Stimulated activated CD8-positive, alpha-beta memory T cell treated with anti-CD3 and anti-CD28 coated beads, Interleukin-7, amount 100 ng/mL, for 48 hours (primary cell): ENCODE results near the gene HOMER3.
"Not testable (repeated sequence)": the region's sequence is repeated elsewhere in the genome, so short reads cannot be mapped to it uniquely, and the experiment has no call there.

Experiments used
- DNase-seq, 2 donors: peaks; one replicate each; pipeline ENCODE4 v3.0.0-alpha.2; 2020; ENCODE audit warnings: low read depth in 1 of 2; ENCODE audit errors: extremely low read depth in 1 of 2

Gene HOMER3

DNA sequence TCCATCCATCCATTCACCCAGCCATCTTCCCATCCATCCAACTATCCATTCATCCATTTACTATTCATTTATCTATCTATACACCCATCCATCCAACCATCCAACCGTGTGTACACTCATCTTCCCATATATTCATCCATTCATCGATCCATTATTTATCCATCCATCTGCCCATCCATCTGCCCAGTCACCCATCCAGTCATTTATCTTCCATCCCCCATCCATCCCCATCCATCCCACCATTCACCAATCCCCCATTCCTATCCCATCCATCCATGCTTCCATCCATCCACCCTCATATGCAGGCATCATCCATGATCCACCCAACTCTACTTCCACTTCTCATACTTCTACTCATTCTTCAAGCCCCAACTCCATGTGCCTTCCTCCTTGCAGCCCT is 14.0 kb upstream of the HOMER3 start:
- DNase-seq, result no peak

DNA sequence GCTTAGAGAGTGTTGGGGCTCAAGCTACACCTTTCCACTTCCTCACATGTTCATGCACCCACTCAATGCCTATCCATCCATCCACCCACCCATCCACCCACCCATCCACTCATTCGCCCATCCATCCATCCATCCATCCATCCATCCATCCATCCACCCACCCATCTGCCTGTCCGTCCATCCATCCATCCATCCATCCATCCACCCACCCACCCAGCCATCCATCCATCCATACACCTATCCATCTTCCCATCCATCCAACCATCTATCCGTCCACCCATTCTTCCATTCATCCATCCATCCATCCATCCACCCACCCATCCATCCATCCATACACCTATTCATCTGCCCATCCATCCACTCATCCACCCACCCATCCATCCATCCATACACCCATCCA is 13.1 kb upstream of the HOMER3 start:
- DNase-seq, result no peak

DNA sequence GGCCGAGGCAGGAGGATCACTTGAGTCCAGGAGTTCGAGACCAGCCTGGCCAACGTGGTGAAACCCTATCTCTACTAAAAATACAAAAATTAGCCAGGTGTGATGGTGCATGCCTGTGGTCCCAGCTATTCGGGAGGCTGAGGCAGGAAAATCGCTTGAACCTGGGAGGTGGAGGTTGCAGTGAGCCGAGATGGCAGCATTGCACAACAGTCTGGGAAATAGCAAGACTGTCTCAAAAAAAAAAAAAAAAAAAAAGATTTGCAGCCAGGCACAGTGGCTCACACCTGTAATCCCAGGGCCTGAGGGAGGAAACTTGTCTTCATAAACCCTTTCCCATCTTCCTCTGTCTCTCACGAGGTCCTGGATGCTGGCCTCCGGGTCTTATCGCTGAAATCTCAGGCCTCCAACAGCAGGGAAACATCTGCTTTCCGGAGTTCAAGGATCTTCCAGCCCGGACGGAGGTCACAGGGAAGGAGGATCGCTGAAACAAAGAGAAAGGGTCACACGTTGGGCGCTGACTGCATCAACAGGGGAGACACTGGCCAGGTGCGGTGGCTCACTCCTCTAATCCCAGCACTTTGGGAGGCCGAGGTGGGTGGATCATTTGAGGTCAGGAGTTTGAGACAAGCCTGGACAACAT is 11.5 kb upstream of the HOMER3 start:
- not testable (repeated sequence) for DNase-seq

DNA sequence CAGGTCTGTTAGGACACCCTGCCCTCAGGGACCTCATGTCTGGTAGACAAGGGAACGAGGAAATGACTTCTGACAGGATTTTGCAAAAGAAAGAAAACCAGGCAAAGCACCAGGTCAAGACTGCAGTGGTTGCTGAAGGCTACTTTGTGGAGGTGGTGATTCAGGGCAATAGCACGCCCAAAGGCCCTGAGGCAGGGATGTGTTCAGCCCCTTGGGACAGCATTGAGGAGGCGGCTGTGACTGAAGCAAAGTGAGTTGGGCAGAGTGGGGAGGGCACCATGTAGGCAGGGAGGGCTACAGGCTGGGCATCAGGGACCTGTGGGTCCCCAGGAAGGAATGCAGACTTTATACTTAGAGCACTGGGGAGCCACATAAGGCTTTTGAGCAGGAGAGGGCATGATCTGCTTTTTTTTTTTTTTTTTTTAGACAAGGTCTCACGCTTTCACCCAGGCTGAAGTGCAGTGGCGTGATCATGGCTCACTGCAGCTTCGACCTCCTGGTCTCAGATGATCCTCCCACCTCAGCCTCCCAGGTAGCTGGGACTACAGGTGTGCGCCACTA is 10.8 kb upstream of the HOMER3 start:
- DNase-seq, result no peak

DNA sequence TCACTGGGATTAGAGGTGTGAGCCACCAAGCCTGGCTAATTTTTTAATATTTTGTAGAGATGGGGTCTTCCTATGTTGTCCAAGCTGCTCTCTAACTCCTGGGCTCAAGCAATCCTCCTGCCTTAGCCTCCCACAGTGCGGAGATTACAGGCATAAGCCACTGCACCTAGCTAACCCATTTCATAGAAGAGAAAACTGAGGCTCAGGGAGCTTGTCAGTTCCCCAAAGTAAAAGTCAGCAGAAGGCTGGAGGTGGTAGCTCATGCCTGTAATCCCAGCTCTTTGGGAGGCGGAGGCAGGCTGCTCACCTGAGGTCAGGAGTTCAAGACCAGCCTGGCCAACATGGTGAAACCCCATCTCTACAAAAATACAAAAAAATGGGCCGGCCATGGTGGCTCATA is 8.8 kb upstream of the HOMER3 start:
- DNase-seq, result no peak

DNA sequence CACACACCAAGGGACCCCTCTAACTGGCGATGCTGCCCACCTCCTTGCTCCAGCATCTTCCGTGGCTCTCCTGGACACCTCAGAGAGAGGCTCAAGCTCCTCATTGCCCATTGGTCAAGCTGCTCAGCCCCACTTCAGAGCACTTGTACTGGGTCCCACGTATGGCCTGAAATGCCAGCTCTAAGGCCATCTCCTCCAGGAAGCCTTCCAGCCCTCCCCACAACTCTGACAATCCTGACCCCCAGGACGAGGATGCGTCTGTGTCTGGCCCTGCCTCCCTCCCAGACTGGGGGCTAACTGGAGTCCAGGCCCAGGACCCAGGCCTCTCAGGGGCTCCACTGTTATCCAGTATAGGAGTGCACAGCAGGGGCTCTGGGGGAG is 7.9 kb upstream of the HOMER3 start:
- DNase-seq, result no peak

DNA sequence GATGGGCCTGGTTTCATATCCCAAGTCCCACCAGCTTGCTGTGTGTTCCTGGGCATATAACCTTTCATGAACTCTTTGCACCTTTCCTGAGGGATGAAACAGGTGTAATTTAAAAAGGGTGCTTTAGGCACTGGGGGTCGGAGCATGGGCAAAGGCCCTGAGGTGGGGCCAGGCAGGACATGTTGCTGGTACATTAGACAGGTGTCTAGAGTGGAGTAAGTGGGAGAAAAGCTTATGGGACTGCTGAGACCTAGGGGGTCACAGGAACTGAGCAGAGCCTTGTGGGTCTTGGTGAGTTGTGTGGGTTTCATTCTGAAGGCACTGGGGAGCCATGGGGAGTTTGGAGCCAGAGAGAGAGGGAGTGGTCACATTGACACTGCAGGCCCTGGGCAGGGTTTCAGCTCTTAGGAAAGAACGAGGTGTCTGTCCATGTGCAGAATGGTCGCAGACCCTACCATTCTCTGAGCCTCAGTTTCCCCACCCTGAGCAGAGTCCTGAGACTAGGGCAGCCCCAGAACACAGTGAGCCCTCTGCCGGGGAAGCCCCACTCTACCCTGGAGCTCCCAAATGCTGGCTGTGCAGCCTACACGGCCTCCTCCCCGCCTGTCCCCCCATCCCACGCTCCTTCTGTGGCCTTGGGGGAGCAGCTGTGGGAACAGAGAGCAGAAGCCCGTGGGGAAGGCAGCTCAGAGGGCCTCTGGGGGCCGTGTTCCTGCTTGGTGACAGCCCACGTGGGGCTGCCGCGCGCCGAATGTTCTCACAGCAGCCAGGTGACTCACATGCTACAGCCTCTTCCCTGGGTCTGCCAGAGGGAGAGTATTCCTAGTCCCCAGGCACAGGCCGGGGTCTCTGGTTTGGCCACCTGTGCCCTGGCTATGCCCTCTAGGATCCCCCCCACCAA is 7.3 kb upstream of the HOMER3 start:
- DNase-seq, result no peak

DNA sequence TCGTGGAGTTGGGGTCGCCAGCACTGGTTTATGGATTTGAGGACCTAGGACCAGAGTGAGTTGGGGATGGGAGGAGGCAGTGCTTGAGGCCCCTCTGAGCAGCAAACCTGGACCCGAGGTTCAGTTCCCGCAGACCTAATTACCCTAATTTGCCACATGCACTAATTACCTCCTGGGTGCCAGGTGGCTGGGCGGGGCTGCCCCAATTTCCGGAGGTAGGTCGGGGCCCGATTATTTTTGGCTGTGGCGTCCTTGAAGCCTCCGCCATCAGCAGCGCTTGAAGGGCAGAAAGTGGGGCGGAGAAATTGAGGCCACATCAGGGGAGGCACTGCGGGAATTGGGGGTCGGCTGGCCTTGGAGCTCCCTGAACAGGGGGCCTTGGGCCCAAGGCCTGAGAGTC is 5.9 kb upstream of the HOMER3 start:
- DNase-seq, result no peak

DNA sequence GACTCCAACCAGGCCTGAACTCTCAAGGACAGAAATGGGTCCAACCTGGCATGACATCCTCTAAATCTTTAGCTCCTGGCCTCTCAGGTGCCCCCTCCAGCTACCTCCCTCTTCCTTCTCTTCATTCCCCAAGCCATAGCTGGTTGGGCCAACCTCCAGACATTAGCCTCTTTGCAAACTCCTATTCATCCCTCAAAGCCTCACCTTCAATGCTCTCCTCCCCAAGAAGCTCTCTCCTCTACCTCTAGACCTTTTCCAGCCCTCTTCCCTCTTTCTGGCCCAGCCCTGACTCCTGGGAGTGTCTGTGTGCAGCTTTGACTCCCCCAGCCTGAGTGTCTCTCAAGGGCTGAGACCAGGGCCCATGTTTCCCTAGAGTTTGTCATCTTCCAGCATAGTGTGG is 5.3 kb upstream of the HOMER3 start:
- DNase-seq, result no peak

DNA sequence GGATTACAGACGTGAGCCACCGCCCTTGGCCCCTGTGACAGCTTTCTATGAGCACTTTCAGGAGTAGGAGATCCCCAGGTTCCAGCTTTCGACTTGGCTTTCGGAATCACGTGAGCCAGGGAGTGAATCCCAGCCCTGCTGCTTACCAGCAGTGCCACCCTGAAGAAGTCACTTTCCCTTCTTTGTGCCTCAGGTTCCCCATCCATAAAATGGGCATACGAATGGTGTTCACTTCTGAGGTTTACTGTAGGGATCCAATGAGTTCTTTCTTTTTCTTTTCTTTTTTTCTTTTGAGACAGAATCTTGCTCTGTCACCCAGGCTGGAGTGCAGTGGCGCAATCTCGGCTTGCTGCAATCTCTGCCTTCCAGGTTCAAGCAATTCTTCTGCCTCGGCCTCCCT is 4.3 kb upstream of the HOMER3 start:
- DNase-seq, result no peak

DNA sequence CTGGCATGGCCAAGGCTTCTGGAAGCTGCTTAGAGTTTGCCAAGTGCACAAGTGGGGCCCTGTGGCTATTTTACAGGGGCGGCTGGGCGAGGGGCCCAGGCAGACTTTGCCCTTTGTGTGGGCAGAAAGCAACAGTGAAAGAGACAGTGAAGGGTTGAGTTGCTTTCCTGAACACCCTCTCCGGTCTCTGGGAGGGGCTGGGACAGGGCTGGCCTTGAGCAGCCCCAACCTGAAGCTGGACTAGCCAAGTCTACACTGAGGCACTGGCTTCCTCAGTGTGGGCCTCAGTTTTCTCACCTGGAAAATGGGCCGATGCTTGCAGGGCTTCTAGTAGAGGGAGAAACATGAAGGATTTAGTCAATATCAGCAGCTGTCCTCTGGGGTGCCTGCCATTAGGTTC is 2.4 kb upstream of the HOMER3 start:
- DNase-seq, result no peak

DNA sequence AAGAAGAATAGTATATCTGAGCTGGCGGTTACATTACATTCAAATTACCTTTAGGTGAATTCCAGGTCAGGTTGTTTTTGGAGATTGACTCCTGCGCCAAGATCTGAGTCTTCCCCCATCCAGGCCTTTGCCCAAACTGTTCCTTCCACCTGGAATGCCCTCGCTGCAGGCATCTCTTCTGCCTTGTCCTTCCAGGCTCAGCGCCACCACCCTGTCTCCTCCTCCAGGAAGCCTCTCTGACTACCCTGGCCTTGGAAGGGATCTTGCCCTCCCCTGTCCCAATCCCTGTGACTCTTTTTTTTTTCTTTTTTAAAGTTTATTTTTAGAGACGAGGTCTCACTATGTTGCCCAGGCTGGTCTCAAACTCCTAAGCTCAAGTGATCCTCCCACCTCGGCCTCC is 1.7 kb upstream of the HOMER3 start:
- DNase-seq, result no peak

DNA sequence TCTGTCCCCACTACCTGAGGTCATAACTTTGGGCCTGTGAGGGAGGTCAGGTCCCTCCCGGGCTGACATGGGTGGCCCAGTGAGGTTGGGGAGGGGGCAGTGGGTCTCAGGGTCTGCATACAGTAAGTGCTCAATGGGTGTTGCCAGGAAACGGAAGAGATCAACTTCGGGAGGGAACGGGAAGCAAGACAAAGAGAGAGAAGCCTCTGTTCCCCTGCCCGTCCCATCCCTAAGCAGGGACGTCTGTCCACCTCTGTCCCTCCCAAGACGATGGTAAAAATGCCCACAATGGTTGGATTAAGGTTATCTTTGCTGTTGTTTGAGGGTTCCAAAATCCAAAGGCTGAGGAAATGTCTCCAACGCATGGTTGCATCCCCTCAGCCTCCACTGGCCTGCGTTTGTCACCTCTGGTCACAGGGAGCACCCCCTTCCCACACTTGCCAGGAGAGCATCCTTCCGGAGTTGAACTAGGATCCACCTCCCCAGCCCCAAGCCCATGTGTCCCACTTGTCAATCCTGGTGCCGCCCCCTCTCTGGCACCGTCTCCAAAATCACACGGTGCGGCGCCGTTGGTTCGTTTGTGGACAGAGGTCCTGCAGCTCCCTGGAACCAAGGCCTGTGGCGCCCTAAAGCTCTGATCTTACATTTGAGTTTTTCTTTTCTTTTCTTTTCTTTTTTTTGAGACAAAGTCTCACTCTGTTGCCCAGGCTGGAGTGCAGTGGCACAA is 774 bp upstream of the HOMER3 start:
- DNase-seq, result no peak

DNA sequence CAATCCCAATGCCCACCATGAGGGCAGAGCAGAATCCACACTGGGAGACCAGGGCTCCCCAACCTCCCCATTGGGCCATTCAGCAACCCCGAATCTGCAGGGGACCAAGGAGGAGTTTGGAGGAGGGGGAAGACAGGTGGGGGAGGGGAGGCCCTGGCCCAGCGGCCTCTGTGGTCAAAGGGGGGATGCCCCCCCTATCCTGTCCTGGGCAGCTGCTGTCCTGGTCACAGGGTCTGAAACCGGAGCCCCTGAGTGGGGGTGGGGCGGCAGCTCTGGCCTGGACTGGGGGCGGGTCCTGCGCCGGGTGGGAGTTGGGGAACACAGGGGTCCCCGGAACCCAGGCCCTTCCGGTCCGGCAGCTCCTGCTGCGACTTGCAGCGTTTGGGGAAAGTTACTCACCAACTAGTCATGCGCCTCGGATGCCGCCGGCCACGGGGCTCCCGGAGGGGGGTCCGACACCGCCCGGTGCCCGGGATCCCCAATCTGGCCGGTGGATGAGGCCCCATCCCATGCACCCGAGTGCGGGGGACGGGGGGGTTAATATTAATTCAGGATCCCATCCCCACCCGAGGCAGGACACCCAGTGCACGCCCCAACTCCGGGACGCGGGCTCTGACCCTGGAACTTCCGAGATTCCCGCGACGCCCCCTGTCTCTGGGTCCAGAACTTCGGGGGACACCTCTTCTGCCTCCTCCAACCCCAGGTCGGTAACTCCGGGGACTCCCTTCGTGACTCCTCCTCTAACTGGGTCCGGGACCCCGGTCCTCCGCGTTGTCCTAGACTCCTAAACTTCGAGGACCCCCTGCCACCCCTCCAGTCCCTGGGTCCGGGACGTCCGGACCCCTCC is 872 bp downstream of the HOMER3 start:
- DNase-seq, result no peak

DNA sequence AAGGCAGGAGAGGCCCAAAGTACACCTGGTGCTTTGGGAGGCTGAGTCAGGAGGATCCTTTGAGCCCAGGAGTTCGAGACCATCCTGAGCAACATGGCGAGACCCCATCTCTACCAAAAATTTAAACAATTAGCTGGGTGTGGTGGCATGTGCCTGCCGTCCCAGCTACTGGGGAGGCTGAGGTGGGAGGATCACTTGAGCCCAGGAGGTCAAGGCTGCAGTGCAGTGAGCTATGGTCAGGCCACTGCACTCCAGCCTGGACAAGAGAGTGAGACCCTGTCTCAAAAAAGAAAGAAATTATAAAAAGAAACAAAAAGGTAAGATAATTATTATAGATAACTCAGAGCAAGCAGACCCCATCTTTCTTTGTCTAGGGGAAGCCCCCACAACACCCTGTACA is 1.9 kb downstream of the HOMER3 start:
- no peak for DNase-seq

DNA sequence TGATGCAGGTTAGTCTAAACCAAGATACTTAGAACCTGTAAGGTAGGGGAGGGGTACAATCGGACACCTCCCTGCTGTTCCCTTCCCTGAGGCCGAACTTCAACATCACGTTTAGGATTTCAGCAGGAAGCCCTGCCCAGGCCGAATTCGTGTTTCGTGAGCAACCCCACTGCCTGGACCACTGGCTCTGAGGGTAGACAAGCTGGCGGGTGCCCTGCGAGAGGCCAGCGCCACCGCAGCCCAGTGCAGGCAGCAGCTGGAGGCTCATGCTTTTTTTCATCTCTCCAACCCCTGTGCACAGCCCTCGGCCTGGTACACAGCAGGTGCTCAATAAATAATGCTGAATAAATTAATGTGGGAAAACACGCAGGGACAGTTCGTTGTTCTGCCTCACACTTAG is 7.7 kb downstream of the HOMER3 start:
- no peak for DNase-seq

DNA sequence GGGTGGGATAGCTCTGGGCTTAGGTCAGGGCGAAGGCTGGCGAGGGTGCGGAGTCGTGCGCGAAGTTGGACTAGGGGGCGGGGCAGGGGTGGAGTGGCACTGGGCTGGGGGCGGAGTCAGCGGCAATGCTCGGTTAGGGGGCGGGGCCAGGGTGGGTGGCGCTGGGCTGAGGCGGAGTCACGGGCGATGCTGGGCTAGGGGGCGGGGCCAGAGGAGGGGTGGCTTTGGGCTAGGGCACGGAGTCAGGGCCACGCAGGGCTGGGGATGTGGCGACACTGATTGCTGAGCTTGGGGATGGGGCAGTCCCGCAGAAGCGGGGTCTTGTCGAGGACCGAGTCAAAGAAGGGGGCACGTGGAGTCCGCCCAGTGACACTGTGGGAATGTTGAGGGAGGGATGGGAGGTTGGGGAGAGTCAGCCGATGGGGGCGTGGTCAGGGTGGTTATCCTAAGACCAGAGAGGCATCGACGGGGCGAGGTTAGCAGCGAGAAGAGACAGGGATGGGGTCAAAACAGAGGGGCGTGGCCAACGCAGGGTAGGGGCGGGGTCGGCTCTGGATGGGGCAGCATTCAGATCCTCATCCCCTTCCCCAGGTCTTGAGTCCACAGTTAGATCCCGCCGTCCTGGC is 8.7 kb downstream of the HOMER3 start:
- peak; percentile 54 to 80 for DNase-seq

DNA sequence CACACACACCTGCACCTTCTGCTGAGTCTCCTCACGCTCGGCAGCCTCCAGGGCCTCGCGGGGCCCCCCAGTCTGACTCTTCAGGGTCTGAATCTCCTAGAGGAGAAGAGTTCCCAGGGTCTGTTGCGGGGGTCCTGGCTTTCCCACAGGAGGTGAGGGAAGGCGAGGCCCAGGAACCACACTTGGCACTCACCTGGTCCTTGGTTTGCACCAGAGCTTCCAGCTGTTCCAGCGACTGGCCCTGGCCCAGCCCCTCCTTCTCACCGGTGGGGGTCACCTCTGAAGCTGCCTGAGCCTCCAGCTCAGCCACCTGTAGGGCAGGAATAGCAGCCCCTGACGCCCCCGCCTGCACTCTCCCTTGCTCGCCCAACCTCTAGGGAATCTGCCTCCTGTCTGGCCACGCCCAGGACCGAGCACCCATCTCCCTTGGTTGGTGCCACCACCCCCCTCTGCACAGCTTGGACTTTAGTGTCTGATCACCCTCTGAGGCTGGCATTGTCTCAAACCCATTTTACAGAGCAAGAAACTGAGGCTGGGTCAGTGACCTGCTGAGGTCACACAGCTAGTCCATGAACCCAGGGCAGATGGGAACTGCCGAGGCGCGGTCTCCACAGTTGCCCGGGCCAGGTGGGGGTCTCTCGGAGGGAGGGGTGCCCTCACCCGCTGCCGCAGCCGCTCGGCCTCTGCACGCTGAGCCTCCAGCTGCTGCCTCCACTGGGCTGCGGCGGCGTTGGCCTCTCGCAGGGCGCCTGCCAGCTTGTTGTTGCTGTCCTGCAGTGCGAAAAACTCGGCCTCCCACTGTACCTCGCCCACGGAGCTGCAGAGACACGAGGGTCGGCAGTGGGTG is 9.5 kb downstream of the HOMER3 start:
- no peak for DNase-seq

DNA sequence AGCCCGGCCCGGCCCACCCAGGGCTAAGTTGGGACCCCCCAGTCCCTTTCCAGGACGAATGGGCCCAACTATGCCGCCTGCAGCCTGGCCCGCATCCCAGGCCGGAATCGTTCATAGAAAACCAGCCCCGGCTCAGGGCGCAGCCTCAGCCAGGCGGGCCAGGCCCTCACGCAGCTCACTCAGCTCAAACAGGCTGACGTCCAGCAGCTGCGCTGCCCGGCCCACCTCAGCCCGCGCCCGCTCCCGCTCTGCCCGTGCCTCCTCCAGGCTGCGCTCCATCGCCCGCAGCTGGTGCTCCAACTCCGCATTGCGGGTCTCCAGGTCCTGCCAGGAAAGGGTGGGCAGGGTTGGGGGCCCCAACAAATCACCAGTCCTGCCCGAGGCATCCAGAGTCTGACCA is 11.7 kb downstream of the HOMER3 start:
- DNase-seq, result no peak
